ENCODE measurements around the gene SLC38A8.
A peak's percentile ranks its signal among the peaks of the same experiment; 100 is the strongest.

Gene SLC38A8

GRCh38 chr16:84004442-84004841, 38.2 kb downstream of the SLC38A8 start:
- no peaks in the 10 kb centered on the region for H3K27me3 ChIP-seq (ENCODE audit: control insufficient read depth, insufficient read depth, low read length)
- no peak overlapping the region for H3K27ac ChIP-seq (ENCODE audit: low read length)
- no peak overlapping the region for H3K4me3 ChIP-seq (ENCODE audit: low read length)
- no peak overlapping the region for H3K9ac ChIP-seq (ENCODE audit: low read length)
- no peaks in the 10 kb centered on the region for H3K36me3 ChIP-seq (ENCODE audit: control insufficient read depth, low read depth, low read length)
- no peaks in the 10 kb centered on the region for H3K9me3 ChIP-seq (ENCODE audit: control insufficient read depth, low read depth, low read length)
- H3K4me1 ChIP-seq (ENCODE audit: control insufficient read depth, low read depth, low read length) = peaks cover 3% of the 10 kb centered on the region

- Histone ChIP-seq H3K27ac (ENCODE audit: low read length) (no peak overlapping the region), H3K9ac (ENCODE audit: low read length) (no peak overlapping the region), H3K27me3 (ENCODE audit: control insufficient read depth, insufficient read depth, low read length) (no peaks in the 10 kb centered on the region), H3K4me1 (ENCODE audit: control insufficient read depth, low read depth, low read length) (peaks cover 3% of the 10 kb centered on the region), H3K9me3 (ENCODE audit: control insufficient read depth, low read depth, low read length) (no peaks in the 10 kb centered on the region), H3K4me3 (ENCODE audit: low read length) (no peak overlapping the region), H3K36me3 (ENCODE audit: control insufficient read depth, low read depth, low read length) (no peaks in the 10 kb centered on the region)
Measured at GRCh38 chr16:84003038-84003437, 39.6 kb downstream of the SLC38A8 start.

DNA sequence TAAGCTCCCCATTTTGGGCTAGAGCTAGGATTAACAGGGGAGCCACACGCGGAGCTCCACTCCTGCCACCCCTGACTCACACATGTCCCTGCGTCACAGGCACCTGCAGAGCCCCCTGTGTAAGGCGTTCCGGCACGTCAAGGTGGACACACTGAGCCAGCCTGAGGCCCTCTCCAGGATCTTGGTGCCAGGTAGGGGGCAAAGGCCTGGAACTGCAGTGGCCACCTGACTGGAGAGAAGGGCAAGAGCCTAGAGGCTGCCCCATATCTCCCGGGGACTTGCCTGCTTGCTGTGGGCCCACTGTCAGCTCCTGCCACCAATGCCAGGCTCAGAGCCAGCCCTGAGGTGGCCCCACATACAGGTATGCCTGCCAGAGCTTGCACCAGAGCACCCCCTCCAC, 40.9 kb downstream of the SLC38A8 start:
- H3K4me3 ChIP-seq (ENCODE audit: low read length) = no peak overlapping the region

GRCh38 chr16:84000989-84001642, 41.5 kb downstream of the SLC38A8 start:
- no peak overlapping the region for H3K4me3 ChIP-seq (ENCODE audit: low read length)
- H3K36me3 ChIP-seq (ENCODE audit: control insufficient read depth, low read depth, low read length) = no peaks in the 10 kb centered on the region
- H3K27me3 ChIP-seq (ENCODE audit: control insufficient read depth, insufficient read depth, low read length) = no peaks in the 10 kb centered on the region
- peaks cover 3% of the 10 kb centered on the region for H3K4me1 ChIP-seq (ENCODE audit: control insufficient read depth, low read depth, low read length)
- no peak overlapping the region for H3K9ac ChIP-seq (ENCODE audit: low read length)
- H3K27ac ChIP-seq (ENCODE audit: low read length) = no peak overlapping the region
- no peaks in the 10 kb centered on the region for H3K9me3 ChIP-seq (ENCODE audit: control insufficient read depth, low read depth, low read length)

More for the DNA sequence above, 40.9 kb downstream of the SLC38A8 start:
- H3K27me3 ChIP-seq (ENCODE audit: control insufficient read depth, insufficient read depth, low read length) = no peaks in the 10 kb centered on the region
- no peaks in the 10 kb centered on the region for H3K9me3 ChIP-seq (ENCODE audit: control insufficient read depth, low read depth, low read length)
- peaks cover 3% of the 10 kb centered on the region for H3K4me1 ChIP-seq (ENCODE audit: control insufficient read depth, low read depth, low read length)
- no peaks in the 10 kb centered on the region for H3K36me3 ChIP-seq (ENCODE audit: control insufficient read depth, low read depth, low read length)
- no peak overlapping the region for H3K27ac ChIP-seq (ENCODE audit: low read length)
- no peak overlapping the region for H3K9ac ChIP-seq (ENCODE audit: low read length)

DNA sequence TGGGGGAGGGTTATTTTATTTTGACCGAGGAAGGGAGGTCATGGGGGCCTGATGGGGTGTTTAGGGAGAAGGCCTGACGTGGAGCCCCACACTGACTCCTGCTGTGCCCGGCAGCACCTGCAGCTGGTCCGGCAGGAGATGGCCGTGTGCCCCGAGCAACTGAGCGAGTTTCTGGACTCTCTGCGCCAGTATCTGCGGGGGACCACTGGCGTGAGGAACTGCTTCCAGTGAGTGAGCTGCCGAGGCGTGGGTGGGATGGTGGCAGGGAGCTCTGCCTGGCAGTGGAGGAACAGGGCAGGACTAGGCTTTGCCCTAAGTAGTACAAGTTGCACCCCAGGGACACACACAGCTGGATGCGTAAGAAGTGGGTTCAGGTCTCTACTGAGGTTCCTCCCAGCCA, 44.5 kb downstream of the SLC38A8 start:
- Histone ChIP-seq H3K27ac (ENCODE audit: low read length) (no peak overlapping the region), H3K36me3 (ENCODE audit: control insufficient read depth, low read depth, low read length) (no peaks in the 10 kb centered on the region), H3K27me3 (ENCODE audit: control insufficient read depth, insufficient read depth, low read length) (no peaks in the 10 kb centered on the region), H3K4me1 (ENCODE audit: control insufficient read depth, low read depth, low read length) (peaks cover 8% of the 10 kb centered on the region), H3K9ac (ENCODE audit: low read length) (no peak overlapping the region), H3K9me3 (ENCODE audit: control insufficient read depth, low read depth, low read length) (no peaks in the 10 kb centered on the region), H3K4me3 (ENCODE audit: low read length) (no peak overlapping the region)

DNA sequence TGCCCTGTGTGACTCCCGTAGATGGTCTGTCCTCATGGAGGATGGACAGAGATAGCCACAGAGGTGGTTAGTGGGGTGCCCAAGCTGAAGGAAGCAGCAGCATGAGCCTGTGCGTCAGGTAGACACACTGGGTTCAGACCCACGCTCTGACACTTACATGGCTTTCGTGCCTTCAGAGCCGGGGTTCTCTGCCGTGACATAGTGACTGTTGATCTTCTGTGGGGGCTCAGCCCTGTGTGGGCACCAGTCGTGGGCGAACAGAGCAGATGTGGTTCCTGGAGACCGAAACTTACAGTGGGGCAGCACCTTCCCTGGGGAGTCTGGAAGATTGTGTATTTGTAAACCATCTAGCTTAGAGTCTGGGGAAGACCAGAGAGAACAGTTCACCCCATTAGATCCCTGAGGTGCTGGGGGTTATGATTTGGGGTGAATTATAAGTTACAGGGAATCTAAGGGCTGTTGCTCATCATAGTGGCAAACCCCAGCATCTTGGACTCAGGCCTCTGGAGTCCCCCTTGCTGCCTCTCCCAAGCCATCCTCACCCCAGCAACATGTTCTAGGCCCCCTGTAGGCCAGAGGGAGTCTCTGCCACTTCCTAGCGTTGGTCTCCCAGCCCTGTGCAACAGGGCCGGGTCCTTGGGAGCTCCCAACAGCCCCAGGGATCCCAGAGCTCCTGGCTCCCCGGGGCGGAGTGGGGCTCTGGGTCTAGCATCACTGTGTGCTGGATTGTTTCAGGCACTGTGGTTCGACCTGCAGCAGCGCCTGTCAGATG, 45.9 kb downstream of the SLC38A8 start:
- Histone ChIP-seq H3K27ac (ENCODE audit: low read length) (no peak overlapping the region), H3K9ac (ENCODE audit: low read length) (no peak overlapping the region), H3K4me1 (ENCODE audit: control insufficient read depth, low read depth, low read length) (peaks cover 8% of the 10 kb centered on the region), H3K9me3 (ENCODE audit: control insufficient read depth, low read depth, low read length) (no peaks in the 10 kb centered on the region), H3K36me3 (ENCODE audit: control insufficient read depth, low read depth, low read length) (no peaks in the 10 kb centered on the region), H3K4me3 (ENCODE audit: low read length) (no peak overlapping the region), H3K27me3 (ENCODE audit: control insufficient read depth, insufficient read depth, low read length) (no peaks in the 10 kb centered on the region)

DNA sequence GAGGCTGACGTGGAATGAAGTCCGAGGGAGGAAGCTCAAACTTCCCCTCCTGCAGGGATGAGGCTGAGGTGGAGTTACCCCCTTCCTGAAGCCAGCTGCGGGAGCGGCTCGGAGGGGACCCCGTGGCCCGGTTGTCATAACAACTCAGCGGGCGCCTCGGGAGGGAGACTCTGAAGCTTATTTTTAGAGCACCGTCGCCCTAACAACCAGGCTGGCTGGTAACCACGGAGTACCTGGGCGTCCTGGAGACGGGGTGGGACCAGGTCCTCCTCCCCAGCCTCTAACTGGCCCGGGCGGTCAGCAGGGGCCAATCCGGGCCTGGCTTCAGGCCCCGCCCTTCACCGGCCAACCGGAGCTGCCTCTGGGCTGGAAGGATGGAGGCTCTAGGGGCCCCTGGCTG, 46.8 kb downstream of the SLC38A8 start:
- H3K4me3 ChIP-seq (ENCODE audit: low read length) = peak overlapping the region; percentile 18
- peak overlapping the region; percentile 54 for H3K27ac ChIP-seq (ENCODE audit: low read length)
- no peaks in the 10 kb centered on the region for H3K9me3 ChIP-seq (ENCODE audit: control insufficient read depth, low read depth, low read length)
- H3K36me3 ChIP-seq (ENCODE audit: control insufficient read depth, low read depth, low read length) = no peaks in the 10 kb centered on the region
- H3K9ac ChIP-seq (ENCODE audit: low read length) = peak overlapping the region; percentile 5
- no peaks in the 10 kb centered on the region for H3K27me3 ChIP-seq (ENCODE audit: control insufficient read depth, insufficient read depth, low read length)
- peaks cover 6% of the 10 kb centered on the region for H3K4me1 ChIP-seq (ENCODE audit: control insufficient read depth, low read depth, low read length)

DNA sequence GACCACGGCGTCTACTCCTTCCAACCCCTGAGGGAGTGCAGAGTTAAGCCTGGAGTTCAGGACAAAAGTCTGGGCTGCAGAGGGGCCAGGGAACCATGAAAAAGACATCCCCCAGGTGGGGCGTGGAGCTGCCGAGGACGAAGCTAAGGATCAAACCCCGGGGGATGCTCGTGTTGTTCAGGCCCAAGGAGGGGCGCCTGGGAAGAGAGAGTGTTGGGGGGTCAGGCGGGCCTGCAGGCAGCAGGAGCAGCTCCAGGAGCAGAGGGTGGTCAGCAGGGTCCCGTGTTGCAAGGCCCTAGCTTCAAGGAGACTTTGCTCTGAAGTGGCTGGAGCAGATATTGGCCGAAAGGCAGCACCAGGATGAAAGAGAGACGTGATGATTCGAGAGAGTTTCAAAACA, 47.9 kb downstream of the SLC38A8 start:
- H3K27ac ChIP-seq (ENCODE audit: low read length) = no peak overlapping the region
- H3K9ac ChIP-seq (ENCODE audit: low read length) = no peak overlapping the region
- no peaks in the 10 kb centered on the region for H3K9me3 ChIP-seq (ENCODE audit: control insufficient read depth, low read depth, low read length)
- H3K4me3 ChIP-seq (ENCODE audit: low read length) = no peak overlapping the region
- H3K27me3 ChIP-seq (ENCODE audit: control insufficient read depth, insufficient read depth, low read length) = no peaks in the 10 kb centered on the region
- H3K36me3 ChIP-seq (ENCODE audit: control insufficient read depth, low read depth, low read length) = no peaks in the 10 kb centered on the region
- peaks cover 6% of the 10 kb centered on the region for H3K4me1 ChIP-seq (ENCODE audit: control insufficient read depth, low read depth, low read length)

GRCh38 chr16:83994087-83994486, 48.5 kb downstream of the SLC38A8 start:
- no peak overlapping the region for H3K9ac ChIP-seq (ENCODE audit: low read length)
- no peaks in the 10 kb centered on the region for H3K27me3 ChIP-seq (ENCODE audit: control insufficient read depth, insufficient read depth, low read length)
- H3K27ac ChIP-seq (ENCODE audit: low read length) = no peak overlapping the region
- H3K4me3 ChIP-seq (ENCODE audit: low read length) = no peak overlapping the region
- no peaks in the 10 kb centered on the region for H3K9me3 ChIP-seq (ENCODE audit: control insufficient read depth, low read depth, low read length)
- peaks cover 6% of the 10 kb centered on the region for H3K4me1 ChIP-seq (ENCODE audit: control insufficient read depth, low read depth, low read length)
- no peaks in the 10 kb centered on the region for H3K36me3 ChIP-seq (ENCODE audit: control insufficient read depth, low read depth, low read length)

- Histone ChIP-seq H3K4me1 (ENCODE audit: control insufficient read depth, low read depth, low read length) (peaks cover 6% of the 10 kb centered on the region), H3K27ac (ENCODE audit: low read length) (no peak overlapping the region), H3K9me3 (ENCODE audit: control insufficient read depth, low read depth, low read length) (no peaks in the 10 kb centered on the region), H3K4me3 (ENCODE audit: low read length) (no peak overlapping the region), H3K9ac (ENCODE audit: low read length) (no peak overlapping the region), H3K27me3 (ENCODE audit: control insufficient read depth, insufficient read depth, low read length) (no peaks in the 10 kb centered on the region), H3K36me3 (ENCODE audit: control insufficient read depth, low read depth, low read length) (no peaks in the 10 kb centered on the region)
Measured at GRCh38 chr16:83992624-83993023, 50.0 kb downstream of the SLC38A8 start.

- H3K9me3 ChIP-seq (ENCODE audit: control insufficient read depth, low read depth, low read length) = no peaks in the 10 kb centered on the region
- H3K9ac ChIP-seq (ENCODE audit: low read length) = no peak overlapping the region
- no peak overlapping the region for H3K27ac ChIP-seq (ENCODE audit: low read length)
- no peaks in the 10 kb centered on the region for H3K27me3 ChIP-seq (ENCODE audit: control insufficient read depth, insufficient read depth, low read length)
- no peak overlapping the region for H3K4me3 ChIP-seq (ENCODE audit: low read length)
- H3K36me3 ChIP-seq (ENCODE audit: control insufficient read depth, low read depth, low read length) = no peaks in the 10 kb centered on the region
- peaks cover 4% of the 10 kb centered on the region for H3K4me1 ChIP-seq (ENCODE audit: control insufficient read depth, low read depth, low read length)
Measured at GRCh38 chr16:83990492-83990891, 52.1 kb downstream of the SLC38A8 start.

- H3K4me3 ChIP-seq (ENCODE audit: low read length) = no peak overlapping the region
- no peaks in the 10 kb centered on the region for H3K4me1 ChIP-seq (ENCODE audit: control insufficient read depth, low read depth, low read length)
- H3K27ac ChIP-seq (ENCODE audit: low read length) = no peak overlapping the region
- no peaks in the 10 kb centered on the region for H3K9me3 ChIP-seq (ENCODE audit: control insufficient read depth, low read depth, low read length)
- H3K36me3 ChIP-seq (ENCODE audit: control insufficient read depth, low read depth, low read length) = no peaks in the 10 kb centered on the region
- no peak overlapping the region for H3K9ac ChIP-seq (ENCODE audit: low read length)
- H3K27me3 ChIP-seq (ENCODE audit: control insufficient read depth, insufficient read depth, low read length) = no peaks in the 10 kb centered on the region
Measured at GRCh38 chr16:83989300-83989699, 53.3 kb downstream of the SLC38A8 start.

All from iPS-18a (cell line).